HCT116 (cell line): ENCODE results near the gene FNIP2. TPM values are rescaled to one million over a fixed set of nuclear protein-coding genes. Genes with fewer than 3 reads are reported as not detected.

ENCODE experiments used
- ATAC-seq: fragments of 200-7000 bp; cut with Tn5 transposase; 2 replicates; pipeline ENCODE4 v1.9.1; 2020; ENCODE audit warnings: mild to moderate bottlenecking, moderate library complexity
- BruUV-seq: library from RNA; stranded (reverse); fragments of 400-500 nt; replicated peaks from 2 replicates; lab custom pipeline; 2021; lab: Mats Ljungman, UMichigan
- CTCF ChIA-PET: fragments of 300-600 bp; sonication (Branson Sonifier 250); formaldehyde crosslinking; loops from one replicate; lab custom pipeline; 2021; ENCODE audit warnings: antibody characterized with exemption; lab: Charles Lee
- POLR2A ChIA-PET: fragments of 300-600, 350-600 bp; sonication (Branson Sonifier 250); formaldehyde crosslinking; loops from one replicate; lab custom pipeline; 2021; ENCODE audit warnings: antibody characterized with exemption; lab: Charles Lee
- RAD21 ChIA-PET, 2 experiments: fragments of 300-600 bp; sonication (Branson Sonifier 250); formaldehyde crosslinking; loops; one replicate each; lab custom pipeline; 2023; ENCODE audit warnings: low total read pairs in 2 of 2; ENCODE audit not compliant: uncharacterized antibody in 2 of 2, unreplicated experiment in 2 of 2, low non-redundant PET in 1 of 2; lab: Charles Lee
- DNase-seq: peaks from one replicate; pipeline ENCODE4 v3.0.0-alpha.2; 2010; ENCODE audit warnings: low read depth, low spot score
- H2AFZ ChIP-seq: fragments of 200-600 bp; shearing (Covaris generic), sonication (generic); 2 replicates; pipeline ENCODE4 v1.6.1; 2017; ENCODE audit warnings: low read depth, mixed run types, mixed read lengths, antibody characterized with exemption, low read length; ENCODE audit not compliant: poor library complexity, severe bottlenecking
- H3K27ac ChIP-seq: 2 replicates; pipeline ENCODE4 v1.5.1; 2012; ENCODE audit warnings: low read depth, low read length
- H3K27me3 ChIP-seq: fragments of 200-600 bp; sonication (generic); 2 replicates; pipeline ENCODE4 v1.6.1; 2016; ENCODE audit warnings: mixed run types, low read length, mixed read lengths; ENCODE audit not compliant: insufficient read depth
- H3K36me3 ChIP-seq, 2 experiments: fragments of 200-500 bp in 1 of 2; fragments of 200-600 bp in 1 of 2; sonication (Bioruptor generic) in 1 of 2; sonication (generic) in 1 of 2; 2 replicates each; pipeline versions ENCODE4 v1.5.1 to v1.6.1; 2014 to 2016; ENCODE audit warnings: low read length in 2 of 2, inconsistent platforms in 1 of 2, mixed read lengths in 1 of 2, mixed run types in 1 of 2; ENCODE audit not compliant: insufficient read depth in 2 of 2, control insufficient read depth in 1 of 2
- H3K4me1 ChIP-seq, 2 experiments: fragments of 200-600 bp in 1 of 2; sonication (generic) in 1 of 2; 2 replicates each; pipeline versions ENCODE4 v1.5.1 to v1.6.1; 2012 to 2017; ENCODE audit warnings: low read length in 2 of 2, inconsistent platforms in 1 of 2, mild to moderate bottlenecking in 1 of 2, mixed read lengths in 1 of 2, mixed run types in 1 of 2, moderate library complexity in 1 of 2; ENCODE audit not compliant: insufficient read depth in 2 of 2, control insufficient read depth in 1 of 2
- H3K4me2 ChIP-seq: fragments of 200-600 bp; sonication (generic); 2 replicates; pipeline ENCODE4 v1.6.1; 2017; ENCODE audit warnings: mixed run types, low read length, mixed read lengths
- H3K4me3 ChIP-seq, 2 experiments: fragments of 200-600 bp in 1 of 2; sonication (generic) in 1 of 2; replicated peaks in 1 of 2; 2 replicates each; pipeline ENCODE4 v1.5.1; 2011 to 2016; ENCODE audit warnings: low read length in 2 of 2, control low read depth in 1 of 2, low read depth in 1 of 2, mild to moderate bottlenecking in 1 of 2, mixed read lengths in 1 of 2, mixed run types in 1 of 2
- H3K79me2 ChIP-seq: fragments of 200-600 bp; sonication (generic); 2 replicates; pipeline ENCODE4 v1.6.1; 2017; ENCODE audit warnings: mild to moderate bottlenecking, mixed run types, low read length, moderate library complexity, mixed read lengths; ENCODE audit not compliant: insufficient read depth
- H3K9ac ChIP-seq: fragments of 200-600 bp; sonication (generic); 2 replicates; pipeline ENCODE4 v1.6.1; 2016; ENCODE audit warnings: low read length, mixed read lengths
- H3K9me2 ChIP-seq: fragments of 200-600 bp; sonication (generic), shearing (Covaris generic); 2 replicates; pipeline ENCODE4 v1.6.1; 2017; ENCODE audit warnings: mixed run types, mild to moderate bottlenecking, moderate library complexity; ENCODE audit not compliant: insufficient read depth
- H3K9me3 ChIP-seq, 2 experiments: fragments of 200-500 bp in 1 of 2; fragments of 200-600 bp in 1 of 2; sonication (Bioruptor generic) in 1 of 2; sonication (generic) in 1 of 2; 2 replicates each; pipeline ENCODE4 v1.6.1; 2014 to 2017; ENCODE audit warnings: low read length in 2 of 2, mixed read lengths in 2 of 2, inconsistent platforms in 1 of 2, low read depth in 1 of 2, mild to moderate bottlenecking in 1 of 2, mixed run types in 1 of 2, moderate library complexity in 1 of 2; ENCODE audit not compliant: control insufficient read depth in 1 of 2, insufficient read depth in 1 of 2
- H4K20me1 ChIP-seq: fragments of 200-600 bp; sonication (generic), shearing (Covaris generic); 2 replicates; pipeline ENCODE4 v1.6.1; 2017; ENCODE audit warnings: mixed run types, mild to moderate bottlenecking, moderate library complexity; ENCODE audit not compliant: insufficient read depth
- CBX3 ChIP-seq: IDR thresholded peaks from 2 replicates; pipeline ENCODE4 v1.6.1; 2012; ENCODE audit warnings: low read depth
- EGR1 ChIP-seq: IDR thresholded peaks from 2 replicates; pipeline ENCODE4 v1.6.1; 2012; ENCODE audit warnings: low read depth
- EZH2phosphoT487 ChIP-seq: fragments of 200-600 bp; IDR thresholded peaks from 2 replicates; pipeline ENCODE4 v1.6.1; 2018; ENCODE audit warnings: antibody characterized with exemption, borderline replicate concordance
- POLR2A ChIP-seq: IDR thresholded peaks from 2 replicates; pipeline ENCODE4 v1.7.0; 2011; ENCODE audit warnings: borderline replicate concordance; ENCODE audit not compliant: insufficient read depth, insufficient read length; ENCODE audit errors: extremely low read depth
- SIN3A ChIP-seq: IDR thresholded peaks from 2 replicates; pipeline ENCODE4 v1.6.1; 2012; ENCODE audit warnings: low read depth
- TCF7L2 ChIP-seq: IDR thresholded peaks from 2 replicates; pipeline ENCODE4 v1.7.0; 2011; ENCODE audit warnings: borderline replicate concordance, inconsistent platforms; ENCODE audit not compliant: insufficient read depth, insufficient read length; ENCODE audit errors: extremely low read depth
- ZNF274 ChIP-seq: fragments of 200-500 bp; sonication (Bioruptor generic); IDR thresholded peaks from 2 replicates; pipeline ENCODE4 v1.6.1; 2014; ENCODE audit warnings: mild to moderate bottlenecking, low read depth, low read length, inconsistent platforms
- intact Hi-C: fragments of 100-400 bp; cut with micrococcal nuclease; formaldehyde crosslinking; loops from 2 replicates; pipeline ENCODE4 v1.10.0; 2022
- total RNA-seq: library from RNA; stranded (reverse); gene quantifications from one replicate; pipeline ENCODE4 v1.2.1, GENCODE V29; 2021; ENCODE audit not compliant: unreplicated experiment
- TF ChIP-seq, protein P1 (sequence below), 3 experiments: fragments of 200-600 bp in 1 of 3; sonication (generic) in 1 of 3; IDR thresholded peaks in 2 of 3; conservative IDR thresholded peaks in 1 of 3; 2 replicates each; pipeline ENCODE4 v1.5.1; 2012 to 2017; ENCODE audit warnings: low read depth in 2 of 3, low read length in 2 of 3, antibody characterized with exemption in 1 of 3, borderline replicate concordance in 1 of 3, control low read depth in 1 of 3, mild to moderate bottlenecking in 1 of 3, mixed read lengths in 1 of 3, mixed run types in 1 of 3, moderate library complexity in 1 of 3; ENCODE audit not compliant: insufficient read depth in 1 of 3
- TF ChIP-seq, protein P2 (sequence below): IDR thresholded peaks from 2 replicates; pipeline ENCODE4 v1.6.1; 2011; ENCODE audit warnings: mild to moderate bottlenecking, low read length, moderate library complexity; ENCODE audit not compliant: insufficient replicate concordance; ENCODE audit errors: extremely low read depth
- TF ChIP-seq, protein P3 (sequence below): IDR thresholded peaks from 2 replicates; pipeline ENCODE4 v1.6.1; 2012; ENCODE audit warnings: low read depth
- TF ChIP-seq, protein P4 (sequence below): IDR thresholded peaks from 2 replicates; pipeline ENCODE4 v1.6.1; 2012

FNIP2 gene
- total RNA-seq, 1 experiment from 2014 or later: 4.8 TPM

DNA sequence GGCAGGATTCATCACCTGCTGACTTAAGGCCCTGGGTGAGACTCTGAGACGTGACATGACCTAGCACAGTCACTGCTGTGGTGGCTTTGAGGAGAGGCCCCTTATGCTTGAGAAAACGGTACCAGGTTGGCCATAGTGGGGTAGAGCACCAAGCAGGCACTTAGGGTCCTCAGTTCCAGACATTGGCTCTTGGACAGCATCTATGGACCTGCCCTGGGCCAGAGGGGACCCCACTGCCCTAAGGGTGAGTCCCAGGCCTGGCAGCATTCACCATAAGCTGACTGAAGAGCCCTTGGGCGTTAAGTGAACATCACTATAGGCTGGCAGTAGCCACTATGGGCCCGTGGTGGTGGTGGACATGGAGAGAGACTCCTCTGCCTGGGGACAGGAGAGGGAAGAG is 78.7 kb downstream of the FNIP2 start:
- BruUV-seq: no TSS peak
- Histone ChIP-seq H3K4me1 (no peaks in the 10 kb centered on the region), H3K9me2 (no peaks in the 10 kb centered on the region), H3K4me3 (no peak overlapping the region), H3K4me2 (no peak overlapping the region), H3K27ac (no peak overlapping the region), H3K27me3 (no peaks in the 10 kb centered on the region), H3K79me2 (no peaks in the 10 kb centered on the region), H3K36me3 (no peaks in the 10 kb centered on the region), H3K9ac (no peak overlapping the region), H3K9me3 (no peaks in the 10 kb centered on the region), H4K20me1 (no peaks in the 10 kb centered on the region), H2AFZ (no peak overlapping the region)
- no peak for TF ChIP-seq EZH2phosphoT487
- TF ChIP-seq ZNF274: no peak
- no peak for TF ChIP-seq POLR2A
- TF ChIP-seq EGR1: no peak
- no peak for TF ChIP-seq CBX3
- no peak for TF ChIP-seq TCF7L2
- TF ChIP-seq, protein P1, sequence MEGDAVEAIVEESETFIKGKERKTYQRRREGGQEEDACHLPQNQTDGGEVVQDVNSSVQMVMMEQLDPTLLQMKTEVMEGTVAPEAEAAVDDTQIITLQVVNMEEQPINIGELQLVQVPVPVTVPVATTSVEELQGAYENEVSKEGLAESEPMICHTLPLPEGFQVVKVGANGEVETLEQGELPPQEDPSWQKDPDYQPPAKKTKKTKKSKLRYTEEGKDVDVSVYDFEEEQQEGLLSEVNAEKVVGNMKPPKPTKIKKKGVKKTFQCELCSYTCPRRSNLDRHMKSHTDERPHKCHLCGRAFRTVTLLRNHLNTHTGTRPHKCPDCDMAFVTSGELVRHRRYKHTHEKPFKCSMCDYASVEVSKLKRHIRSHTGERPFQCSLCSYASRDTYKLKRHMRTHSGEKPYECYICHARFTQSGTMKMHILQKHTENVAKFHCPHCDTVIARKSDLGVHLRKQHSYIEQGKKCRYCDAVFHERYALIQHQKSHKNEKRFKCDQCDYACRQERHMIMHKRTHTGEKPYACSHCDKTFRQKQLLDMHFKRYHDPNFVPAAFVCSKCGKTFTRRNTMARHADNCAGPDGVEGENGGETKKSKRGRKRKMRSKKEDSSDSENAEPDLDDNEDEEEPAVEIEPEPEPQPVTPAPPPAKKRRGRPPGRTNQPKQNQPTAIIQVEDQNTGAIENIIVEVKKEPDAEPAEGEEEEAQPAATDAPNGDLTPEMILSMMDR (IDR thresholded peaks at IDR 0.05 in 2 of 3, conservative IDR thresholded peaks at IDR 0.05 in 1 of 3; ENCODE audit: borderline replicate concordance in 1 of 3, insufficient read depth in 1 of 3, low read depth in 2 of 3, low read length in 2 of 3): no peak
- TF ChIP-seq, protein P2, sequence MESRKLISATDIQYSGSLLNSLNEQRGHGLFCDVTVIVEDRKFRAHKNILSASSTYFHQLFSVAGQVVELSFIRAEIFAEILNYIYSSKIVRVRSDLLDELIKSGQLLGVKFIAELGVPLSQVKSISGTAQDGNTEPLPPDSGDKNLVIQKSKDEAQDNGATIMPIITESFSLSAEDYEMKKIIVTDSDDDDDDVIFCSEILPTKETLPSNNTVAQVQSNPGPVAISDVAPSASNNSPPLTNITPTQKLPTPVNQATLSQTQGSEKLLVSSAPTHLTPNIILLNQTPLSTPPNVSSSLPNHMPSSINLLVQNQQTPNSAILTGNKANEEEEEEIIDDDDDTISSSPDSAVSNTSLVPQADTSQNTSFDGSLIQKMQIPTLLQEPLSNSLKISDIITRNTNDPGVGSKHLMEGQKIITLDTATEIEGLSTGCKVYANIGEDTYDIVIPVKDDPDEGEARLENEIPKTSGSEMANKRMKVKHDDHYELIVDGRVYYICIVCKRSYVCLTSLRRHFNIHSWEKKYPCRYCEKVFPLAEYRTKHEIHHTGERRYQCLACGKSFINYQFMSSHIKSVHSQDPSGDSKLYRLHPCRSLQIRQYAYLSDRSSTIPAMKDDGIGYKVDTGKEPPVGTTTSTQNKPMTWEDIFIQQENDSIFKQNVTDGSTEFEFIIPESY: no peak
- TF ChIP-seq, protein P3, sequence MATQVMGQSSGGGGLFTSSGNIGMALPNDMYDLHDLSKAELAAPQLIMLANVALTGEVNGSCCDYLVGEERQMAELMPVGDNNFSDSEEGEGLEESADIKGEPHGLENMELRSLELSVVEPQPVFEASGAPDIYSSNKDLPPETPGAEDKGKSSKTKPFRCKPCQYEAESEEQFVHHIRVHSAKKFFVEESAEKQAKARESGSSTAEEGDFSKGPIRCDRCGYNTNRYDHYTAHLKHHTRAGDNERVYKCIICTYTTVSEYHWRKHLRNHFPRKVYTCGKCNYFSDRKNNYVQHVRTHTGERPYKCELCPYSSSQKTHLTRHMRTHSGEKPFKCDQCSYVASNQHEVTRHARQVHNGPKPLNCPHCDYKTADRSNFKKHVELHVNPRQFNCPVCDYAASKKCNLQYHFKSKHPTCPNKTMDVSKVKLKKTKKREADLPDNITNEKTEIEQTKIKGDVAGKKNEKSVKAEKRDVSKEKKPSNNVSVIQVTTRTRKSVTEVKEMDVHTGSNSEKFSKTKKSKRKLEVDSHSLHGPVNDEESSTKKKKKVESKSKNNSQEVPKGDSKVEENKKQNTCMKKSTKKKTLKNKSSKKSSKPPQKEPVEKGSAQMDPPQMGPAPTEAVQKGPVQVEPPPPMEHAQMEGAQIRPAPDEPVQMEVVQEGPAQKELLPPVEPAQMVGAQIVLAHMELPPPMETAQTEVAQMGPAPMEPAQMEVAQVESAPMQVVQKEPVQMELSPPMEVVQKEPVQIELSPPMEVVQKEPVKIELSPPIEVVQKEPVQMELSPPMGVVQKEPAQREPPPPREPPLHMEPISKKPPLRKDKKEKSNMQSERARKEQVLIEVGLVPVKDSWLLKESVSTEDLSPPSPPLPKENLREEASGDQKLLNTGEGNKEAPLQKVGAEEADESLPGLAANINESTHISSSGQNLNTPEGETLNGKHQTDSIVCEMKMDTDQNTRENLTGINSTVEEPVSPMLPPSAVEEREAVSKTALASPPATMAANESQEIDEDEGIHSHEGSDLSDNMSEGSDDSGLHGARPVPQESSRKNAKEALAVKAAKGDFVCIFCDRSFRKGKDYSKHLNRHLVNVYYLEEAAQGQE: no peak
- TF ChIP-seq, protein P4, sequence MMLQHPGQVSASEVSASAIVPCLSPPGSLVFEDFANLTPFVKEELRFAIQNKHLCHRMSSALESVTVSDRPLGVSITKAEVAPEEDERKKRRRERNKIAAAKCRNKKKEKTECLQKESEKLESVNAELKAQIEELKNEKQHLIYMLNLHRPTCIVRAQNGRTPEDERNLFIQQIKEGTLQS: no peak
- TF ChIP-seq SIN3A: no peak
- no peak for DNase-seq
- ChIA-PET POLR2A (no interaction called here), CTCF (no interaction called here), RAD21 (no interaction called here)
- ATAC-seq: no peak
- intact Hi-C loops: no loop called here
